RWPE1 (cell line): ENCODE measurements around the gene C10orf90.

Experiments
- CTCF ChIA-PET: fragments of 350-600 bp; sonication (Branson Sonifier 250); formaldehyde crosslinking; extraction: SDS; loops from one replicate; lab custom pipeline; 2021; lab: Yijun Ruan, JAX
- POLR2A ChIA-PET: fragments of 400-600 bp; formaldehyde crosslinking; extraction: SDS; loops from one replicate; lab custom pipeline; 2020; ENCODE audit warnings: antibody characterized with exemption; ENCODE audit not compliant: low non-redundant PET; lab: Yijun Ruan, JAX
- DNase-seq: peaks from one replicate; pipeline ENCODE4 v3.0.0; 2012; ENCODE audit warnings: low spot score
- H3K27ac ChIP-seq: fragments of 450-650 bp; 2 replicates; pipeline ENCODE4 v1.5.1; 2017
- CTCF ChIP-seq: fragments of 450-650 bp; conservative IDR thresholded peaks from 2 replicates; pipeline ENCODE4 v1.5.1; 2017; ENCODE audit warnings: low read depth, mild to moderate bottlenecking

C10orf90 gene

GRCh38 chr10:126431816-126432215 lies 238.7 kb downstream of the C10orf90 start:
- POLR2A ChIA-PET = no interaction called here
- no peak overlapping the region for H3K27ac ChIP-seq
- DNase-seq = no peak
- CTCF ChIA-PET = no interaction called here
- no peak for TF ChIP-seq CTCF

- TF ChIP-seq CTCF = no peak
- DNase-seq = no peak
- no peak overlapping the region for H3K27ac ChIP-seq
- ChIA-PET CTCF (no interaction called here), POLR2A (no interaction called here)
Observed at GRCh38 chr10:126430512-126430911, 240.0 kb downstream of the C10orf90 start.

GRCh38 chr10:126429275-126429674 lies 241.2 kb downstream of the C10orf90 start:
- ChIA-PET CTCF (no interaction called here), POLR2A (no interaction called here)
- DNase-seq = no peak
- no peak overlapping the region for H3K27ac ChIP-seq
- TF ChIP-seq CTCF = no peak

GRCh38 chr10:126425489-126426065 lies 244.9 kb downstream of the C10orf90 start:
- DNase-seq = no peak
- TF ChIP-seq CTCF = no peak
- POLR2A ChIA-PET = no interaction called here
- CTCF ChIA-PET = interaction anchor here (0.8 kb wide), 1 partner anchor 590 kb away, joined by 4 read pairs; no protein-coding TSS in a partner anchor
- H3K27ac ChIP-seq = no peak overlapping the region

GRCh38 chr10:126425032-126425431 lies 245.5 kb downstream of the C10orf90 start:
- no peak overlapping the region for H3K27ac ChIP-seq
- ChIA-PET CTCF (interaction anchor here (0.8 kb wide), 1 partner anchor 590 kb away, joined by 4 read pairs; no protein-coding TSS in a partner anchor), POLR2A (no interaction called here)
- DNase-seq = no peak
- no peak for TF ChIP-seq CTCF

GRCh38 chr10:126423732-126424491 lies 246.6 kb downstream of the C10orf90 start:
- TF ChIP-seq CTCF = no peak
- no peak overlapping the region for H3K27ac ChIP-seq
- ChIA-PET POLR2A (no interaction called here), CTCF (no interaction called here)
- no peak for DNase-seq
